Activated naive CD8-positive, alpha-beta T cell treated with anti-CD3 and anti-CD28 coated beads, Interleukin-2, amount 10 ng/mL, durations not matched to agents 7 days and 5 days (primary cell): ENCODE measurements around the gene MTRF1. TPM values are rescaled to one million over a fixed set of nuclear protein-coding genes. Genes with fewer than 3 reads are reported as not detected.

ENCODE experiments used
- ATAC-seq: fragments of 150-1000 bp; cut with Tn5 transposase; one replicate; pipeline ENCODE4 v1.10.0; 2021; ENCODE audit warnings: low read depth, moderate library complexity
- POLR2A ChIA-PET: fragments of 350-600 bp; sonication (Branson Sonifier 250); formaldehyde crosslinking; loops from one replicate; lab custom pipeline; 2021; ENCODE audit warnings: antibody characterized with exemption; lab: Charles Lee
- DNase-seq: peaks from one replicate; pipeline ENCODE4 v3.0.0; 2021
- H3K27ac Mint-ChIP-seq: one replicate; pipeline ENCODE4 v1.8.0; 2022; ENCODE audit warnings: mild to moderate bottlenecking, mixed read lengths
- H3K27me3 Mint-ChIP-seq: one replicate; pipeline ENCODE4 v1.8.0; 2022; ENCODE audit warnings: mild to moderate bottlenecking, moderate library complexity, mixed read lengths
- H3K36me3 Mint-ChIP-seq: one replicate; pipeline ENCODE4 v1.8.0; 2021; ENCODE audit warnings: mild to moderate bottlenecking, mixed read lengths
- H3K4me1 Mint-ChIP-seq: one replicate; pipeline ENCODE4 v1.8.0; 2021; ENCODE audit warnings: mixed read lengths
- H3K4me3 Mint-ChIP-seq: one replicate; pipeline ENCODE4 v1.8.0; 2022; ENCODE audit warnings: mild to moderate bottlenecking, moderate library complexity, mixed read lengths
- H3K9me3 Mint-ChIP-seq: one replicate; pipeline ENCODE4 v1.8.0; 2021; ENCODE audit warnings: mixed read lengths
- total RNA-seq, 2 experiments: library from RNA; stranded (reverse); gene quantifications; one replicate each; pipeline ENCODE4 v1.2.3, GENCODE V29; 2021

The MTRF1 gene
- total RNA-seq, 2 experiments from 2014 or later = 23.9 to 24.3 TPM

DNA sequence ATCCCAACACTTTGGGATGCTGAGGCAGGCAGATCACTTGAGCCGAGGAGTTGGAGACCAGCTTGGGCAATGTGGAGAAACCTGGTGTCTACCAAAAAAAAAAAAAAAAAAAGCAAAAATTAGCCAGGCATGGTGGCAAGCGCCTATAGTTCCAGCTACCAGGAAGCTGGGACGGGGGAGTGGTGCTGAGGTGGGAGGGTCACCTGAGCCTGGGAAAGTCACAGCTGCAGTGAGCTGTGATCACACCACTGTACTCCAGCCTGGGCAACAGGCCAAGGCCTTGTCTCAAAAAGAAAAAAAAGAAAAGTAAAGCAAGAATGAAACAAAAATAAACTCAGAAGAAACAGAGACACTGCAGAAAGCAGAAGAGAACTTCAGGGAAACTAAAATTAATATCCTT lies 31.6 kb downstream of the MTRF1 start:
- POLR2A ChIA-PET = interaction anchor here (0.5 kb wide), 1 partner anchor 33 kb away, joined by 4 read pairs; no protein-coding TSS in a partner anchor
- H3K9me3 Mint-ChIP-seq = no peaks in the 10 kb centered on the region
- H3K36me3 Mint-ChIP-seq = peaks cover 19% of the 10 kb centered on the region
- no peak overlapping the region for H3K4me3 Mint-ChIP-seq
- H3K27me3 Mint-ChIP-seq = no peaks in the 10 kb centered on the region
- H3K27ac Mint-ChIP-seq = no peak overlapping the region
- ATAC-seq = no peak
- DNase-seq = no peak
- H3K4me1 Mint-ChIP-seq = no peaks in the 10 kb centered on the region

DNA sequence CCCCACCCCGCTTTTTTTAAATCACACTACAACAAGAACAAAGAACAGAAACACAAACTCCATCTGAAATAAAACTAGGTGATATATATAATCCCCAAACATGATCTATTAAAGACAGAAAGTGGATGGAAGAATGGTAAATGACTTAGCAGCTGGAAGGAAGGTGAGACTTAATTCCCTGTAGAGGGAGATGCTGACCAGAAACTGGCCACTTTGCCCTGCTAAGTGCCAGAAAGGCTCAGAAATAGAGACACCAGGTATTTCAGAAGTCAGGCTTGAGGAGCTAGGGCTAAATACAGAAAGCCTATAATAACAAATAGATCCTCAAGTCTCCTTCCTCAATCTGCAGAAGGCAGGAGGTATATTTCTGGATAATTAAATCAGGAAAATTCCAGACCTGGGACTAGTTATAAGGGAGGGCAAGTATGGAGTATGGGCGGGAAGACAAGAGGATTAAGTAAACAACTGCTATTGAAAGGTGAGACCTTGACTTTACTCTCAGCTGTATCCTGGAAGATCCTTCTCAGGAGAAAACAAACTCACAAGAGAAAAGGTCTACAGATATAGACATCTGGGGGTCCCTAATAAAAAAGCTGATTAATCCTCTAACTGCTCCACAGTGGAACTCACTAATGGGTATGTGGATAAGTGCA lies 32.2 kb downstream of the MTRF1 start:
- POLR2A ChIA-PET = interaction anchor here (0.5 kb wide), 1 partner anchor 388 kb away, joined by 5 read pairs; no protein-coding TSS in a partner anchor
- Mint-ChIP-seq H3K4me1 (no peaks in the 10 kb centered on the region), H3K9me3 (no peaks in the 10 kb centered on the region), H3K36me3 (peaks cover 20% of the 10 kb centered on the region), H3K4me3 (no peak overlapping the region), H3K27me3 (no peaks in the 10 kb centered on the region), H3K27ac (no peak overlapping the region)
- no peak for ATAC-seq
- no peak for DNase-seq

DNA sequence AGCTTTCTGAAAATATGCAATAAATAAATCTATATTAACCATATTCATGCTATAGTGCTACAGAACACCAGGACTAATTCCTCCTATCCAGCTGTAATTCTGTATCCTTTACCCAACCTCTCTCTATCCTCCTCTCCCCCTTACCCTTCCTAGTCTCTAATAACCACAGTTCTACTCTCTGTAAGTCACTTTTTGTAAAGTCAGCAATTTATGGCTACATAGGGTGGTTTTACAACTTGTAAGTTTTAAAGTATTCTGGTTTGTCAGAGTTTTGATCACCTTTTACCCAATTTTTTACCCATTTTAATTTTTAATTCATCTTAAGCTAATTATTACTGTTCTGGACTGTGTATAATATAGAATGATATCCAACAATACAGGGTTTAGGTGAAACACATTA lies 34.0 kb downstream of the MTRF1 start:
- no peaks in the 10 kb centered on the region for H3K27me3 Mint-ChIP-seq
- DNase-seq (no peak), ATAC-seq (no peak)
- no peak overlapping the region for H3K27ac Mint-ChIP-seq
- POLR2A ChIA-PET = no interaction called here
- no peaks in the 10 kb centered on the region for H3K4me1 Mint-ChIP-seq
- peaks cover 15% of the 10 kb centered on the region for H3K36me3 Mint-ChIP-seq
- no peak overlapping the region for H3K4me3 Mint-ChIP-seq
- no peaks in the 10 kb centered on the region for H3K9me3 Mint-ChIP-seq

DNA sequence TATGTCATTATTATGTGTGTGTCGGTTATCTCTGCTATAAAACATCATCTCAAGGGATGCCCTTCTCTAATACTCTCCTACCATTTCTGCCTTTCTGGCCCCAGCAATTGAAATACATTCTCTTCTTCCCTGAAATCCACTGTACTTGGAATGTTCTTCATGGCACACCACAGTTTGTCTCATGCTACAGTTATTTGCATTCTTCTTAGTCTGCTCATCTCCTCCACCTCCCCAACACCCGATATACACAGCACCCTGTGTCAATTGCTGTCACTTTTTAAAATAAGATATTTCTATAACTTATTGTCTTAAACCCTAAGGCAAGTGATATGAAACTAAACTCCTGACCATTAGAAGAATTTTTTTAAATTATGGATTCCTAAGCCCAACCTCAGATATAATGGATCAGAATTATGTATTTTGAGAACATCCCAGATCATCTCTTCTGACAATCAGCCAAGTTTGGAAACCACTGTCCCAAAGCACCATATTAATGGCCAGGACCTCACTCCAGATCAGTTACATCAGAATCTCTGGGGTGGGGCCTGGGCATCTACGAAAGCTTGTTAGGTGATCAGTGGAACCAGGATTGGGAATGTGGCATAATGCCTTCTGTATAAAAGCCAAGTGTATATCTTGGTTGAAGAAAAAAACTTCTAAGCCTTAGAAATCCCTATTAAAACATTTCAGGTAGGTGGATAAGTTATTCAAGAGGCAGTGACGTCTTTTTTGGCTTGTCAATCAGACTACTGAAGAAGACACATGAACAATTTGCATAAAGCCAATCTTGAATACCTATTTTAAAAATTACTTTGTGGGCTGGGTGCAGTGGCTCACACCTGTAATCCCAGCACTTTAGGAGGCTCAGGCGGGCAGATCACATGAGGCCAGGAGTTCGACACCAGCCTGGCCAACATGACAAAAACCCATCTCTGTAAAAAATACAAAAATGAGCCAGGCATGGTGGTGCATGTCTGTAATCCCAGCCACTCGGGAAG lies 39.0 kb downstream of the MTRF1 start:
- H3K9me3 Mint-ChIP-seq = no peaks in the 10 kb centered on the region
- peaks cover 11% of the 10 kb centered on the region for H3K36me3 Mint-ChIP-seq
- ATAC-seq (no peak), DNase-seq (no peak)
- POLR2A ChIA-PET = no interaction called here
- H3K4me3 Mint-ChIP-seq = no peak overlapping the region
- H3K4me1 Mint-ChIP-seq = no peaks in the 10 kb centered on the region
- no peaks in the 10 kb centered on the region for H3K27me3 Mint-ChIP-seq
- no peak overlapping the region for H3K27ac Mint-ChIP-seq

DNA sequence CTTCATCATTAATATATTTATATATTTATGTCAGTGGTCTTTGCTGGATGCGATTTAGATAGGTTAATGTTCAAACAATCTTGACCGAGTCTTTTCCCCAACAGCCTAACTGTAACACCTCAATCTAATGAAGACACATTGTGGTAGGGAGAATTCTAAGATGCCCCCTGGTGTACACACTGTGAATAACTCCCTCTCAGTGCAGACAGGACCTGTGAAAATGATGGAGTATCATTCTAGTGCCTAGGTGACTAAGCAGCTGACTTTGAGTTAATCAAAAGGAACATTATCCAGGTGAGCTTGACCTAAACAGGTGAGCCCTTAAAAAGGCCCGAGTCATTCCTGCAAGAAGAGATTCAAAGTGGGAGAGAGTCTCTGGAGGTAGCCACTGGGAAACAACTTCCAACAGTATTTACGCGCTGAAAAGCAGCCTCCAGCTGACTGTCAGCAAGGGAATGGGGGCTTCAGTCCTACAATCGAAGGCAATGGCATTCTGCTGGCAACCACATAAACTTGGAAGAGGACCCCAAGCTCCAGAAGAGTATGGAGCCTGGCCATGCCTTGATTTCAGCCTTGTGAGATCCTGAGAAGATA lies 41.0 kb downstream of the MTRF1 start:
- peaks cover 10% of the 10 kb centered on the region for H3K36me3 Mint-ChIP-seq
- no peaks in the 10 kb centered on the region for H3K27me3 Mint-ChIP-seq
- H3K4me3 Mint-ChIP-seq = no peak overlapping the region
- POLR2A ChIA-PET = interaction anchor here (1.0 kb wide), 1 partner anchor 168 kb away, joined by 3 read pairs; no protein-coding TSS in a partner anchor
- DNase-seq (no peak), ATAC-seq (peak; percentile 76)
- H3K27ac Mint-ChIP-seq = no peak overlapping the region
- H3K9me3 Mint-ChIP-seq = no peaks in the 10 kb centered on the region
- H3K4me1 Mint-ChIP-seq = no peaks in the 10 kb centered on the region

DNA sequence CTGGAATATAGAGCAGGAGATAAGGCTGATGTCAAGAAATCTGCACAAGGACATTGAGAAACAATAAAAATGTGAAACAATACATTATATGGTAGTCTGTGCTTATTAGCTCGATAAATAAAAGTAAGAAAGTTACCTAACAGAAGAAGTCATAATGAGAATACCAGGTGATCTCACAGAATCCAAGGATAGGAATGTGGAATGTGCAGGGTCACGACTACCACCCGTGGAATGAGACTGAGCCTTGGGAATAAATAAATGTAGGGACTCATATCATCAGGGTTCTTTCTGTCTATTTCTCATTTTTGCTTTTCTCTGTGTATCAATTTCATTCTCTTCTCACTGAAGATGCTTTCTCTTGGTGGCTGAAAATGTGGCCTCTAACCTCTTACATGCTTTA lies 43.0 kb downstream of the MTRF1 start:
- H3K4me3 Mint-ChIP-seq = no peak overlapping the region
- ATAC-seq = no peak
- no peaks in the 10 kb centered on the region for H3K4me1 Mint-ChIP-seq
- H3K27me3 Mint-ChIP-seq = no peaks in the 10 kb centered on the region
- no peak for DNase-seq
- POLR2A ChIA-PET = no interaction called here
- H3K9me3 Mint-ChIP-seq = no peaks in the 10 kb centered on the region
- H3K27ac Mint-ChIP-seq = no peak overlapping the region
- H3K36me3 Mint-ChIP-seq = peaks cover 12% of the 10 kb centered on the region

DNA sequence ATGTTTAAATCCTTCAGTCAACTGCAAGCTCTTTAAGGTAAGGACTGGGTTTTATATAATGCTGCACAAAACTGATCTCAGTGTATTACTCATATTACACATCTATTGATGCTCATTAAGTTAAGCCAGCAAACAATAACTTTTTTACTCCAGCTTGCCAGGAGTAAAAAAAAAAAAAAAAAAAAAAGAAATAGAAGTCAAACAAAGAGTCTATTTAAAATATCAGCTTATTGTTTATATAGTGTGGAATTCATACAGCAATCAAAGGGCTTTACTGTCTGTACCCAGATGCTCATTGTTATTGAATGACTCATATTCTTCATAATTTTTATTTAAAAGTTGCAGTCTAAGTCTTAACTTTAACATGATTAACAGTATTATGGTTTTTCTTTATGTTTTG lies 47.2 kb downstream of the MTRF1 start:
- POLR2A ChIA-PET = no interaction called here
- Mint-ChIP-seq H3K9me3 (peaks cover 7% of the 10 kb centered on the region), H3K27me3 (no peaks in the 10 kb centered on the region), H3K36me3 (peaks cover 24% of the 10 kb centered on the region), H3K27ac (no peak overlapping the region), H3K4me3 (no peak overlapping the region), H3K4me1 (no peaks in the 10 kb centered on the region)
- DNase-seq (no peak), ATAC-seq (no peak)

DNA sequence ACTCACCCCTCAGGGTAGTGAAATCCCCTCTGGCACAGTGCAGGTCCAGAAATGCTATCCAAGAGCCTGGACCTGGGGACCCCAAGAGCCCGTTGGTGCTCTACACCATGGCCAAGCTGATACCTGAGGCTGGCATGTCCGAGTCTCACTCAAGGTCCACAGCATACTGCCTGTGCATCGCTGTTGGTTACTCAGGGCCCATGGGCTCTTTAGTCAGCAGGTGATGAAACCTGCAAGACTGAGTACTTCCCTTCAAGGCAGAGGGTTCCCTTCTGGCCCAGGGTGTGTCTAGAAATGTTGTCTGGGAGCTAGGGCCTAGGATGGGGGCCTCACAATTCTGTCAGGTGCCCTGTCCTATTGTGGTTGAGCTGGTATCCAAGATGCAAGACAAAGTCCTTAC lies 49.5 kb downstream of the MTRF1 start:
- Mint-ChIP-seq H3K9me3 (peaks cover 9% of the 10 kb centered on the region), H3K4me3 (no peak overlapping the region), H3K27me3 (no peaks in the 10 kb centered on the region), H3K4me1 (no peaks in the 10 kb centered on the region), H3K27ac (no peak overlapping the region), H3K36me3 (peaks cover 24% of the 10 kb centered on the region)
- no peak for DNase-seq
- POLR2A ChIA-PET = no interaction called here
- no peak for ATAC-seq

DNA sequence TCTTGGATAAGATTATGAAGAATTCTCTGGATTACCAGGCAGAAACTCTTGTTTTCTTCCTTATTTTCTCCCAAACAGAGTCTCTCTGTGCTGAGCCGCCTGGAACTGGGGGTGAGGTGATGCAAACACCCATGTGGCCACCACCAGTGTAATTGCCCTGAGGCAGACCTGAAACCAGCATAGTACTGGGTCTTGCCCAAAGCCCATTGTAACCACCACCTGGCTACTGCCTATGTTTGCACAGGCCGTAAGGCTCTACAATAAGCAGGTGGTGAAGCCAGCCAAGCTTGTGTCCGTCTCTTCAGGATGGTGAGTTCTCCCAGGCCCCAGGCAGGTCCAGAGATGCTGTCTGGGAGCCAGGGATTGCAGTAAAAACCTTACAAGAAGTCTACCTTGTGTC lies 50.1 kb downstream of the MTRF1 start:
- H3K36me3 Mint-ChIP-seq = peaks cover 24% of the 10 kb centered on the region
- no peaks in the 10 kb centered on the region for H3K4me1 Mint-ChIP-seq
- H3K27me3 Mint-ChIP-seq = no peaks in the 10 kb centered on the region
- peaks cover 9% of the 10 kb centered on the region for H3K9me3 Mint-ChIP-seq
- H3K4me3 Mint-ChIP-seq = no peak overlapping the region
- ATAC-seq (no peak), DNase-seq (no peak)
- H3K27ac Mint-ChIP-seq = no peak overlapping the region
- POLR2A ChIA-PET = no interaction called here

DNA sequence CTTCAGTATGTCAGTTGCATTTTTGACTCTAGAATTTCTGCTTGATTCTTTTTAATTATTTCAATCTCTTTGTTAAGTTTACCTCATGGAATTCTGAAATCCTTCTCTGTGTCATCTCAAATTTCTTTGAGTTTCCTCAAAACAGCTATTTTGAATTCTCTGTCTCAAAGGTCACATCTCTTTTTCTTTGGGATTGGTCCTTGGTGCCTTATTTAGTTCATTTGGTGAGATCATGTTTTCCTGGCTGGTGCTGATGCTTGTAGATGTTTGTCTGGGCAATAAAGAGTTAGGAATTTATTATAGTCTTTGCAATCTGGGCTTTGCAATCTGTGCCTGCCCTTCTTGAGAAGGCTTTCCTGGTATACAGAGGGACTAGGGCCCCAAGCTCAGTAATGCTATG lies 50.5 kb downstream of the MTRF1 start:
- ATAC-seq = no peak
- H3K36me3 Mint-ChIP-seq = peaks cover 24% of the 10 kb centered on the region
- H3K27ac Mint-ChIP-seq = no peak overlapping the region
- DNase-seq = no peak
- no peak overlapping the region for H3K4me3 Mint-ChIP-seq
- no peaks in the 10 kb centered on the region for H3K4me1 Mint-ChIP-seq
- POLR2A ChIA-PET = no interaction called here
- no peaks in the 10 kb centered on the region for H3K27me3 Mint-ChIP-seq
- peaks cover 11% of the 10 kb centered on the region for H3K9me3 Mint-ChIP-seq

DNA sequence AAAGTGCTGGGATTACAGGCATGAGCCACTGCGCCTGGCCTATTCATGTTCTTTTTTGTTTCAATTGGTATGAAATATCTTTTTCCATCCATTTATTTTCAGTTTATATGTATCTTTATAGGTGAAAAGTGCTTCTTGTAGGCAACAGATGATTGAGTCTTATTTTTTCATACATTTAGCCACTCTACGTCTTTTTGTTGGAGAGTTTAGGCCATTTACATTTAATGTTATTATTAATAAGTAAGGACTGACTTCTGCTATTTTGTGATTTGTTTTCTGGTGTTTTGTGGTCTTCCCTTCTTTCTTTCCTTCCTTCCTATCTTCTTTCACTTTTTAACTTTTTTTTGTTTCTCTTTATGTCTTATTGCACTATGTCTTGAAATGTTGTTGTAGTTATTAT lies 52.3 kb downstream of the MTRF1 start:
- Mint-ChIP-seq H3K27me3 (no peaks in the 10 kb centered on the region), H3K27ac (no peak overlapping the region), H3K4me3 (no peak overlapping the region), H3K4me1 (no peaks in the 10 kb centered on the region), H3K9me3 (peaks cover 14% of the 10 kb centered on the region), H3K36me3 (peaks cover 23% of the 10 kb centered on the region)
- POLR2A ChIA-PET = no interaction called here
- DNase-seq (no peak), ATAC-seq (no peak)

DNA sequence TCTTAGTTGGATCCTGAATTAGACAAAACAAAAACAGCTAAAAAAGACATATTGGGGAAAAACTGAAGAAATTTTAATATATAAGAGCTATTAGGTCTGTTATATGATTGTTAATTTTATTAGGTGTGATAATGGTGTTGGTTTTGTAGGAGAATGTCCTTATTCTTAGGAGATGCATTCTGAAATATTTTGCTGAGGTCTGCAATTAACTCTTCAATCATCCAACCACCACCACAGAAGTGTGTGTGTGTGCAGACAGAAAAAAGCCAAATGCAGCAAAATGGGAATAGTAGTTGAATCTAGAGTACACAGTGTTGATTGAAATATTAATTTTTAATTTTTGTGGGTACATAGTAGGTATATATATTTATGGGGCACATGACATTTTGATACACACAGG lies 56.9 kb downstream of the MTRF1 start:
- DNase-seq = no peak
- Mint-ChIP-seq H3K36me3 (peaks cover 7% of the 10 kb centered on the region), H3K27ac (no peak overlapping the region), H3K4me1 (no peaks in the 10 kb centered on the region), H3K4me3 (no peak overlapping the region), H3K9me3 (peaks cover 9% of the 10 kb centered on the region), H3K27me3 (no peaks in the 10 kb centered on the region)
- POLR2A ChIA-PET = no interaction called here
- ATAC-seq = no peak

DNA sequence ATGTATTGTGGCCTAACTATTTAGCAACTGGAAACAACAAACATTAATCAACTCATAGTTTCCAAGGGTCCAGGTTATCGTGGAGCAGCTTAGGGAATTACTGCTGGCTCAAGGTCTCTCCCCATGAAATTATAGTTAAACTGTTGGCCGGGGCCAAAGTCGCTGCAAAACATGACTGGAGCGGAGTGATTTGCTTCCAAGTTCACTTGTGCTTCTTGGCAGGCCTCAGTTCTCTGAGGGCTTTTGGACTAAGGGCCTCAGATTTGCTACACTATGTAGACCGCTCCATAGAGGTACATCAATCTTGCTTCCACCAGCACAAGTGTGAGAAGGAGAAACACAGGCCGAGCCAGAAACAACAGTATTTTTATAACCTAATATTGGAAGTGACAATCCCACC lies 59.6 kb downstream of the MTRF1 start:
- H3K4me1 Mint-ChIP-seq = no peaks in the 10 kb centered on the region
- no peak for DNase-seq
- POLR2A ChIA-PET = interaction anchor here (0.6 kb wide), 1 partner anchor 61 kb away, joined by 5 read pairs; no protein-coding TSS in a partner anchor

More for the DNA sequence above, 59.6 kb downstream of the MTRF1 start:
- Mint-ChIP-seq H3K36me3 (no peaks in the 10 kb centered on the region), H3K4me3 (no peak overlapping the region), H3K9me3 (peaks cover 5% of the 10 kb centered on the region), H3K27me3 (no peaks in the 10 kb centered on the region), H3K27ac (no peak overlapping the region)
- no peak for ATAC-seq
